GM23338 (cell line): ENCODE data around the gene CTTN.

Experiments
- CREB1 ChIP-seq: fragments of 250-450 bp; sonication (Bioruptor Pico); IDR thresholded peaks from 2 replicates; pipeline ENCODE4 v1.5.0; 2020; ENCODE audit warnings: low read depth, mild to moderate bottlenecking, moderate library complexity
- CTCF ChIP-seq, 2 experiments: fragments of 200-600 bp in 1 of 2; sonication (generic) in 1 of 2; conservative IDR thresholded peaks; 2 replicates each; pipeline versions ENCODE4 v1.5.1 to v1.6.1; 2016 to 2017; ENCODE audit warnings: antibody characterized with exemption in 2 of 2, low read depth in 2 of 2, mild to moderate bottlenecking in 2 of 2, moderate library complexity in 1 of 2
- EZH2 ChIP-seq: fragments of 200-600 bp; sonication (generic); IDR thresholded peaks from one replicate; pipeline ENCODE4 v1.8.0; 2017; ENCODE audit warnings: antibody characterized with exemption, mild to moderate bottlenecking, low read depth; ENCODE audit not compliant: unreplicated experiment
- EZH2phosphoT487 ChIP-seq: fragments of 200-600 bp; sonication (generic); IDR thresholded peaks from one replicate; pipeline ENCODE4 v1.8.1; 2018; ENCODE audit warnings: antibody characterized with exemption; ENCODE audit not compliant: unreplicated experiment
- JUNB ChIP-seq: IDR thresholded peaks from one replicate; pipeline ENCODE4 v1.6.1; 2016; ENCODE audit warnings: antibody characterized with exemption; ENCODE audit not compliant: unreplicated experiment
- POLR2AphosphoS5 ChIP-seq: IDR thresholded peaks from 2 replicates; pipeline ENCODE4 v1.6.1; 2016; ENCODE audit warnings: antibody characterized with exemption, low read depth
- STAT1 ChIP-seq: IDR thresholded peaks from one replicate; pipeline ENCODE4 v1.6.1; 2016; ENCODE audit warnings: antibody characterized with exemption; ENCODE audit not compliant: unreplicated experiment
- ZNF331 ChIP-seq: fragments of 250-450 bp; sonication (Bioruptor Pico); IDR thresholded peaks from 2 replicates; pipeline ENCODE4 v1.5.0; 2020; ENCODE audit warnings: low read depth, mild to moderate bottlenecking, moderate library complexity
- TF ChIP-seq, protein P1 (sequence below): IDR thresholded peaks from one replicate; pipeline ENCODE4 v1.6.1; 2018; ENCODE audit warnings: antibody characterized with exemption; ENCODE audit not compliant: unreplicated experiment
- TF ChIP-seq, protein P2 (sequence below): IDR thresholded peaks from 2 replicates; pipeline ENCODE4 v1.6.1; 2016; ENCODE audit warnings: antibody characterized with exemption
- TF ChIP-seq, protein P3 (sequence below): fragments of 250-450 bp; sonication (Bioruptor Pico); IDR thresholded peaks from 2 replicates; pipeline ENCODE4 v1.5.0; 2020; ENCODE audit warnings: mild to moderate bottlenecking, moderate library complexity

- TF ChIP-seq CTCF (conservative IDR thresholded peaks at IDR 0.05; ENCODE audit: low read depth in 2 of 2) (no peak), POLR2AphosphoS5 (no peak), EZH2 (no peak), EZH2phosphoT487 (no peak), STAT1 (no peak), CREB1 (CRISPR knock-in tag) (no peak), ZNF331 (CRISPR knock-in tag) (no peak), JUNB (no peak)
- TF ChIP-seq, protein P1, sequence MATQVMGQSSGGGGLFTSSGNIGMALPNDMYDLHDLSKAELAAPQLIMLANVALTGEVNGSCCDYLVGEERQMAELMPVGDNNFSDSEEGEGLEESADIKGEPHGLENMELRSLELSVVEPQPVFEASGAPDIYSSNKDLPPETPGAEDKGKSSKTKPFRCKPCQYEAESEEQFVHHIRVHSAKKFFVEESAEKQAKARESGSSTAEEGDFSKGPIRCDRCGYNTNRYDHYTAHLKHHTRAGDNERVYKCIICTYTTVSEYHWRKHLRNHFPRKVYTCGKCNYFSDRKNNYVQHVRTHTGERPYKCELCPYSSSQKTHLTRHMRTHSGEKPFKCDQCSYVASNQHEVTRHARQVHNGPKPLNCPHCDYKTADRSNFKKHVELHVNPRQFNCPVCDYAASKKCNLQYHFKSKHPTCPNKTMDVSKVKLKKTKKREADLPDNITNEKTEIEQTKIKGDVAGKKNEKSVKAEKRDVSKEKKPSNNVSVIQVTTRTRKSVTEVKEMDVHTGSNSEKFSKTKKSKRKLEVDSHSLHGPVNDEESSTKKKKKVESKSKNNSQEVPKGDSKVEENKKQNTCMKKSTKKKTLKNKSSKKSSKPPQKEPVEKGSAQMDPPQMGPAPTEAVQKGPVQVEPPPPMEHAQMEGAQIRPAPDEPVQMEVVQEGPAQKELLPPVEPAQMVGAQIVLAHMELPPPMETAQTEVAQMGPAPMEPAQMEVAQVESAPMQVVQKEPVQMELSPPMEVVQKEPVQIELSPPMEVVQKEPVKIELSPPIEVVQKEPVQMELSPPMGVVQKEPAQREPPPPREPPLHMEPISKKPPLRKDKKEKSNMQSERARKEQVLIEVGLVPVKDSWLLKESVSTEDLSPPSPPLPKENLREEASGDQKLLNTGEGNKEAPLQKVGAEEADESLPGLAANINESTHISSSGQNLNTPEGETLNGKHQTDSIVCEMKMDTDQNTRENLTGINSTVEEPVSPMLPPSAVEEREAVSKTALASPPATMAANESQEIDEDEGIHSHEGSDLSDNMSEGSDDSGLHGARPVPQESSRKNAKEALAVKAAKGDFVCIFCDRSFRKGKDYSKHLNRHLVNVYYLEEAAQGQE: no peak
- TF ChIP-seq, protein P2, sequence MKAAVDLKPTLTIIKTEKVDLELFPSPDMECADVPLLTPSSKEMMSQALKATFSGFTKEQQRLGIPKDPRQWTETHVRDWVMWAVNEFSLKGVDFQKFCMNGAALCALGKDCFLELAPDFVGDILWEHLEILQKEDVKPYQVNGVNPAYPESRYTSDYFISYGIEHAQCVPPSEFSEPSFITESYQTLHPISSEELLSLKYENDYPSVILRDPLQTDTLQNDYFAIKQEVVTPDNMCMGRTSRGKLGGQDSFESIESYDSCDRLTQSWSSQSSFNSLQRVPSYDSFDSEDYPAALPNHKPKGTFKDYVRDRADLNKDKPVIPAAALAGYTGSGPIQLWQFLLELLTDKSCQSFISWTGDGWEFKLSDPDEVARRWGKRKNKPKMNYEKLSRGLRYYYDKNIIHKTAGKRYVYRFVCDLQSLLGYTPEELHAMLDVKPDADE: no peak
- TF ChIP-seq, protein P3, sequence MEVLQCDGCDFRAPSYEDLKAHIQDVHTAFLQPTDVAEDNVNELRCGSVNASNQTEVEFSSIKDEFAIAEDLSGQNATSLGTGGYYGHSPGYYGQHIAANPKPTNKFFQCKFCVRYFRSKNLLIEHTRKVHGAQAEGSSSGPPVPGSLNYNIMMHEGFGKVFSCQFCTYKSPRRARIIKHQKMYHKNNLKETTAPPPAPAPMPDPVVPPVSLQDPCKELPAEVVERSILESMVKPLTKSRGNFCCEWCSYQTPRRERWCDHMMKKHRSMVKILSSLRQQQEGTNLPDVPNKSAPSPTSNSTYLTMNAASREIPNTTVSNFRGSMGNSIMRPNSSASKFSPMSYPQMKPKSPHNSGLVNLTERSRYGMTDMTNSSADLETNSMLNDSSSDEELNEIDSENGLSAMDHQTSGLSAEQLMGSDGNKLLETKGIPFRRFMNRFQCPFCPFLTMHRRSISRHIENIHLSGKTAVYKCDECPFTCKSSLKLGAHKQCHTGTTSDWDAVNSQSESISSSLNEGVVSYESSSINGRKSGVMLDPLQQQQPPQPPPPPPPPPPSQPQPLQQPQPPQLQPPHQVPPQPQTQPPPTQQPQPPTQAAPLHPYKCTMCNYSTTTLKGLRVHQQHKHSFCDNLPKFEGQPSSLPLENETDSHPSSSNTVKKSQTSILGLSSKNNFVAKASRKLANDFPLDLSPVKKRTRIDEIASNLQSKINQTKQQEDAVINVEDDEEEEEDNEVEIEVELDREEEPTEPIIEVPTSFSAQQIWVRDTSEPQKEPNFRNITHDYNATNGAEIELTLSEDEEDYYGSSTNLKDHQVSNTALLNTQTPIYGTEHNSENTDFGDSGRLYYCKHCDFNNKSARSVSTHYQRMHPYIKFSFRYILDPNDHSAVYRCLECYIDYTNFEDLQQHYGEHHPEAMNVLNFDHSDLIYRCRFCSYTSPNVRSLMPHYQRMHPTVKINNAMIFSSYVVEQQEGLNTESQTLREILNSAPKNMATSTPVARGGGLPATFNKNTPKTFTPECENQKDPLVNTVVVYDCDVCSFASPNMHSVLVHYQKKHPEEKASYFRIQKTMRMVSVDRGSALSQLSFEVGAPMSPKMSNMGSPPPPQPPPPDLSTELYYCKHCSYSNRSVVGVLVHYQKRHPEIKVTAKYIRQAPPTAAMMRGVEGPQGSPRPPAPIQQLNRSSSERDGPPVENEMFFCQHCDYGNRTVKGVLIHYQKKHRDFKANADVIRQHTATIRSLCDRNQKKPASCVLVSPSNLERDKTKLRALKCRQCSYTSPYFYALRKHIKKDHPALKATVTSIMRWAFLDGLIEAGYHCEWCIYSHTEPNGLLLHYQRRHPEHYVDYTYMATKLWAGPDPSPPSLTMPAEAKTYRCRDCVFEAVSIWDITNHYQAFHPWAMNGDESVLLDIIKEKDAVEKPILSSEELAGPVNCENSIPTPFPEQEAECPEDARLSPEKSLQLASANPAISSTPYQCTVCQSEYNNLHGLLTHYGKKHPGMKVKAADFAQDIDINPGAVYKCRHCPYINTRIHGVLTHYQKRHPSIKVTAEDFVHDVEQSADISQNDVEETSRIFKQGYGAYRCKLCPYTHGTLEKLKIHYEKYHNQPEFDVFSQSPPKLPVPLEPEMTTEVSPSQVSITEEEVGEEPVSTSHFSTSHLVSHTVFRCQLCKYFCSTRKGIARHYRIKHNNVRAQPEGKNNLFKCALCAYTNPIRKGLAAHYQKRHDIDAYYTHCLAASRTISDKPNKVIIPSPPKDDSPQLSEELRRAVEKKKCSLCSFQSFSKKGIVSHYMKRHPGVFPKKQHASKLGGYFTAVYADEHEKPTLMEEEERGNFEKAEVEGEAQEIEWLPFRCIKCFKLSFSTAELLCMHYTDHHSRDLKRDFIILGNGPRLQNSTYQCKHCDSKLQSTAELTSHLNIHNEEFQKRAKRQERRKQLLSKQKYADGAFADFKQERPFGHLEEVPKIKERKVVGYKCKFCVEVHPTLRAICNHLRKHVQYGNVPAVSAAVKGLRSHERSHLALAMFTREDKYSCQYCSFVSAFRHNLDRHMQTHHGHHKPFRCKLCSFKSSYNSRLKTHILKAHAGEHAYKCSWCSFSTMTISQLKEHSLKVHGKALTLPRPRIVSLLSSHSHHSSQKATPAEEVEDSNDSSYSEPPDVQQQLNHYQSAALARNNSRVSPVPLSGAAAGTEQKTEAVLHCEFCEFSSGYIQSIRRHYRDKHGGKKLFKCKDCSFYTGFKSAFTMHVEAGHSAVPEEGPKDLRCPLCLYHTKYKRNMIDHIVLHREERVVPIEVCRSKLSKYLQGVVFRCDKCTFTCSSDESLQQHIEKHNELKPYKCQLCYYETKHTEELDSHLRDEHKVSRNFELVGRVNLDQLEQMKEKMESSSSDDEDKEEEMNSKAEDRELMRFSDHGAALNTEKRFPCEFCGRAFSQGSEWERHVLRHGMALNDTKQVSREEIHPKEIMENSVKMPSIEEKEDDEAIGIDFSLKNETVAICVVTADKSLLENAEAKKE: no peak
These were observed 78.3 kb downstream of the CTTN start for GRCh38 chr11:70476669-70477068.
